Activated T-cell treated with anti-CD3 and anti-CD28 coated beads for 1 hour (primary cell): ENCODE measurements around the gene SLC52A3.

Experiments used
- DNase-seq: peaks from one replicate; pipeline ENCODE4 v3.0.0-alpha.2; 2020; ENCODE audit warnings: low read depth

SLC52A3 gene

GRCh38 chr20:766906-767305 is 1.4 kb downstream of the SLC52A3 start:
- DNase-seq: no peak

GRCh38 chr20:764255-764654 is 4.0 kb downstream of the SLC52A3 start:
- DNase-seq: no peak

GRCh38 chr20:761418-762381 is 6.6 kb downstream of the SLC52A3 start:
- DNase-seq: no peak

- no peak for DNase-seq
These were observed 7.4 kb downstream of the SLC52A3 start for GRCh38 chr20:760751-761417.

GRCh38 chr20:757506-757905 is 10.8 kb downstream of the SLC52A3 start:
- DNase-seq: no peak

GRCh38 chr20:755941-756340 is 12.4 kb downstream of the SLC52A3 start:
- DNase-seq: no peak

- no peak for DNase-seq
These were observed 13.4 kb downstream of the SLC52A3 start for GRCh38 chr20:754904-755303.

- no peak for DNase-seq
These were observed 14.2 kb downstream of the SLC52A3 start for GRCh38 chr20:753897-754635.

GRCh38 chr20:753136-753535 is 15.2 kb downstream of the SLC52A3 start:
- DNase-seq: no peak

GRCh38 chr20:752291-752690 is 16.0 kb downstream of the SLC52A3 start:
- DNase-seq: no peak

GRCh38 chr20:751761-752160 is 16.5 kb downstream of the SLC52A3 start:
- DNase-seq: no peak

GRCh38 chr20:750801-751200 is 17.5 kb downstream of the SLC52A3 start:
- no peak for DNase-seq

GRCh38 chr20:745683-746301 is 22.5 kb downstream of the SLC52A3 start:
- DNase-seq: no peak

GRCh38 chr20:742156-742555 is 26.1 kb downstream of the SLC52A3 start:
- no peak for DNase-seq

GRCh38 chr20:741620-742019 is 26.7 kb downstream of the SLC52A3 start:
- no peak for DNase-seq

- no peak for DNase-seq
These were observed 28.1 kb downstream of the SLC52A3 start for GRCh38 chr20:740162-740561.

- no peak for DNase-seq
These were observed 28.6 kb downstream of the SLC52A3 start for GRCh38 chr20:739736-740135.

- no peak for DNase-seq
These were observed 34.4 kb downstream of the SLC52A3 start for GRCh38 chr20:733861-734260.

- DNase-seq: no peak
These were observed 35.6 kb downstream of the SLC52A3 start for GRCh38 chr20:732727-733126.

GRCh38 chr20:731891-732560 is 36.3 kb downstream of the SLC52A3 start:
- DNase-seq: no peak

GRCh38 chr20:730005-730404 is 38.3 kb downstream of the SLC52A3 start:
- no peak for DNase-seq
